ENCODE results near the gene NKIRAS1. TPM values are rescaled to one million over a fixed set of nuclear protein-coding genes. Genes with fewer than 3 reads are reported as not detected.

The NKIRAS1 gene
- total and polyA plus RNA-seq, 2 of the 8 experiments (the other 6 are each of a cell fraction or from before 2014, with no cell fraction given), result 3.4 to 7.0 TPM

DNA sequence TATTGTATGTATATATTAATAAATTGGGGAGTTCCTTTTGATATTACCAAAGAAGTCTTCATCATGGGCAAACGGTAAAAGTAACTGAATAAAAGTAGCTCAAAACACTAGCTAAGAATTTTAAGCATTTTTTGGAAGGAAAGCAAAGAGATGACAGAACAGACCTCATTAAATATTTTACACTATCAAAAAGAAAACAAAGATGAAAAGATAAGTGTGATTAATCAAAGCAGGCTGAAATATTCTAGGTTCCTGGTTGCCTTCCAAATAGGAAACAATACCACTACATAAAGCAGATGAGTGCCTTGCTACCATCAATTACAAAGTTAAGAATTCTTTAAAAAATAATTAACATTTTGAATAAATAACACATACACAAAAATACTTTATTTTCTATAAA lies 3.6 kb downstream of the NKIRAS1 start:
- no peak overlapping the region for H2BK12ac ChIP-seq (ENCODE audit: low read depth, low read length)
- H3K4ac ChIP-seq (replicated peaks; ENCODE audit: insufficient read length, low read depth, low read length), result no peak overlapping the region
- no peaks in the 10 kb centered on the region; a peak in 1 of 7 replicates for H3K27me3 ChIP-seq (replicated peaks in 1 of 4; ENCODE audit: control insufficient read depth in 3 of 4, extremely low read depth in 1 of 4, insufficient read depth in 3 of 4, low read length in 3 of 4)
- no peak overlapping the region for H4K91ac ChIP-seq (replicated peaks; ENCODE audit: insufficient read length, low read length)
- CTCF ChIA-PET (ENCODE audit: partially characterized antibody), result no interaction called here
- FAIRE-seq (no peak), DNase-seq (ENCODE audit: low read depth in 1 of 2, low spot score in 2 of 2) (no peak)
- H4K20me1 ChIP-seq (replicated peaks in 1 of 2; ENCODE audit: control insufficient read depth in 1 of 2, insufficient read depth in 2 of 2, low read length in 2 of 2), result peaks cover 4% of the 10 kb centered on the region in 2 experiments
- 92% methylated on average over 1 of the region's 1 CpG; no CpG with 5 or more reads in 1 of the 2 experiments for WGBS, 2 experiments (ENCODE audit: extremely low coverage in 1 of 2, insufficient coverage in 1 of 2, insufficient read length in 1 of 2, insufficient replicate concordance in 2 of 2, low coverage in 1 of 2, low lambda C conversion rate in 2 of 2, missing lambda C conversion rate in 1 of 2)
- H3K23me2 ChIP-seq (ENCODE audit: low read depth, low read length), result peaks cover 15% of the 10 kb centered on the region
- TF ChIP-seq CREB1 (IDR thresholded peaks at IDR 0.05), result no peak
- no peak for TF ChIP-seq POU5F1 (IDR thresholded peaks at IDR 0.05; ENCODE audit: low read depth, low read length)
- no peak for TF ChIP-seq KDM1A (IDR thresholded peaks at IDR 0.05; ENCODE audit: borderline replicate concordance, low read length)
- no peak for TF ChIP-seq ASH2L (IDR thresholded peaks at IDR 0.05; ENCODE audit: low read length)
- no peak for TF ChIP-seq CHD2 (IDR thresholded peaks at IDR 0.05; ENCODE audit: low read length)
- no peak for TF ChIP-seq BACH1 (IDR thresholded peaks at IDR 0.05; ENCODE audit: low read length)
- no peak for TF ChIP-seq SIX5 (IDR thresholded peaks at IDR 0.05; ENCODE audit: low read depth, low read length)
- no peak for TF ChIP-seq BCL11A (IDR thresholded peaks at IDR 0.05; ENCODE audit: low read depth in 2 of 2, low read length in 2 of 2)
- H4K8ac ChIP-seq (ENCODE audit: extremely low read depth, insufficient read depth, low read length), result no peak overlapping the region
- no peaks in the 10 kb centered on the region for H3K79me1 ChIP-seq (ENCODE audit: low read depth, low read length)
- no peak overlapping the region for H2AFZ ChIP-seq (ENCODE audit: low read length)
- H3K9ac ChIP-seq (replicated peaks in 1 of 4; ENCODE audit: extremely low read depth in 1 of 4, low read depth in 3 of 4, low read length in 3 of 4), result no peak overlapping the region
- H3K9me3 ChIP-seq (ENCODE audit: insufficient read depth in 2 of 2, low read depth in 1 of 2, low read length in 1 of 2), result no peaks in the 10 kb centered on the region
- H3K36me3 ChIP-seq (ENCODE audit: control insufficient read depth in 2 of 4, insufficient read depth in 4 of 4, low read length in 3 of 4), result peaks cover 3 to 21% (median 9%) of the 10 kb centered on the region in 4 experiments; a peak in 7 of 8 replicates
- H2BK15ac ChIP-seq (ENCODE audit: low read length), result no peak overlapping the region
- no peak overlapping the region for H2BK20ac ChIP-seq (ENCODE audit: low read length)
- no peak overlapping the region for H3K4me2 ChIP-seq (ENCODE audit: insufficient read depth in 1 of 2, low read depth in 2 of 2, low read length in 2 of 2)
- H2BK120ac ChIP-seq (replicated peaks; ENCODE audit: low read depth, low read length), result no peak overlapping the region
- no peak overlapping the region for H4K5ac ChIP-seq (ENCODE audit: insufficient read length, low read depth, low read length)
- H3K23ac ChIP-seq (ENCODE audit: insufficient read length), result no peak overlapping the region
- no peak overlapping the region for H3K56ac ChIP-seq (replicated peaks; ENCODE audit: insufficient read length, low read depth, low read length)
- H3K79me2 ChIP-seq (ENCODE audit: control insufficient read depth in 1 of 2, insufficient read depth in 2 of 2, low read length in 2 of 2), result peaks cover 0 to 49% of the 10 kb centered on the region in 2 experiments; a peak in 3 of 4 replicates
- H3K4me3 ChIP-seq (ENCODE audit: extremely low read depth in 1 of 4, insufficient read depth in 2 of 4, low read depth in 3 of 4, low read length in 4 of 4), result no peak overlapping the region
- no peak overlapping the region for H2AK5ac ChIP-seq (ENCODE audit: low read depth, low read length)
- H2BK5ac ChIP-seq (ENCODE audit: low read depth, low read length), result no peak overlapping the region
- H3K14ac ChIP-seq (ENCODE audit: insufficient read length), result no peak overlapping the region
- no peak overlapping the region for H3K27ac ChIP-seq (ENCODE audit: low read depth, low read length)
- H3K18ac ChIP-seq (ENCODE audit: extremely low read depth, low read length), result no peak overlapping the region
- H3K4me1 ChIP-seq (replicated peaks in 1 of 4; ENCODE audit: control insufficient read depth in 3 of 4, insufficient read depth in 4 of 4, low read length in 3 of 4), result peaks cover 4 to 5% (median 5%) of the 10 kb centered on the region in 4 experiments; a peak in 5 of 7 replicates
- POLR2A ChIA-PET (ENCODE audit: partially characterized antibody), result no interaction called here

Measured in H1 (cell line).